ENCODE results near the gene POTEJ.
"Not testable (repeated sequence)": the region's sequence is repeated elsewhere in the genome, so short reads cannot be mapped to it uniquely, and the experiment has no call there.

GRCh38 chr2:130692041-130692770 is 81.0 kb downstream of the POTEJ start:
- not testable (repeated sequence) for TF ChIP-seq POLR2A (IDR thresholded peaks at IDR 0.05); CTCF (IDR thresholded peaks at IDR 0.05 in 8 of 11, conservative IDR thresholded peaks at IDR 0.05 in 3 of 11); POLR2AphosphoS5 (IDR thresholded peaks at IDR 0.05)
